Neutrophil (primary cell): ENCODE results near the gene FBXL2.

ENCODE experiments used
- H3K27ac ChIP-seq: fragments of 200-600 bp; sonication (generic); 2 replicates; pipeline ENCODE4 v1.5.1; 2016; ENCODE audit warnings: mild to moderate bottlenecking, moderate library complexity
- H3K27me3 ChIP-seq: fragments of 200-600 bp; sonication (generic); 2 replicates; pipeline ENCODE4 v1.6.0; 2016; ENCODE audit warnings: mild to moderate bottlenecking
- H3K36me3 ChIP-seq: fragments of 200-600 bp; sonication (generic); 2 replicates; pipeline ENCODE4 v1.5.1; 2017
- H3K4me1 ChIP-seq, 2 experiments: fragments of 200-600 bp in 1 of 2; sonication (generic) in 1 of 2; 1 replicate in 1 of 2; 2 replicates in 1 of 2; pipeline versions ENCODE4 v1.5.1 to v1.6.1; 2013 to 2016; ENCODE audit warnings: low read depth in 1 of 2, low read length in 1 of 2, mild to moderate bottlenecking in 1 of 2, moderate library complexity in 1 of 2; ENCODE audit not compliant: control insufficient read depth in 1 of 2, insufficient read depth in 1 of 2
- H3K4me3 ChIP-seq, 2 experiments: fragments of 200-600 bp in 1 of 2; sonication (generic) in 1 of 2; 1 replicate in 1 of 2; 2 replicates in 1 of 2; pipeline ENCODE4 v1.5.1; 2013 to 2016; ENCODE audit warnings: low read depth in 1 of 2, low read length in 1 of 2, mild to moderate bottlenecking in 1 of 2, moderate library complexity in 1 of 2
- H3K9me3 ChIP-seq: fragments of 200-600 bp; sonication (generic); 2 replicates; pipeline ENCODE4 v1.5.1; 2016
- CTCF ChIP-seq: fragments of 200-600 bp; sonication (generic); IDR thresholded peaks from 2 replicates; pipeline ENCODE4 v1.5.1; 2016; ENCODE audit warnings: antibody characterized with exemption

Gene FBXL2

GRCh38 chr3:33377489-33377888 is 100.2 kb downstream of the FBXL2 start:
- no peak for TF ChIP-seq CTCF
- Histone ChIP-seq H3K4me1 (no peaks in the 10 kb centered on the region), H3K27me3 (no peaks in the 10 kb centered on the region), H3K36me3 (no peaks in the 10 kb centered on the region), H3K9me3 (no peaks in the 10 kb centered on the region), H3K27ac (no peak overlapping the region), H3K4me3 (no peak overlapping the region)

GRCh38 chr3:33377931-33378330 is 100.7 kb downstream of the FBXL2 start:
- no peaks in the 10 kb centered on the region for H3K9me3 ChIP-seq
- H3K27ac ChIP-seq = no peak overlapping the region
- H3K27me3 ChIP-seq = no peaks in the 10 kb centered on the region
- no peak for TF ChIP-seq CTCF
- H3K4me1 ChIP-seq = no peaks in the 10 kb centered on the region
- no peaks in the 10 kb centered on the region for H3K36me3 ChIP-seq
- H3K4me3 ChIP-seq = no peak overlapping the region

- no peak for TF ChIP-seq CTCF
- no peaks in the 10 kb centered on the region for H3K9me3 ChIP-seq
- no peak overlapping the region for H3K27ac ChIP-seq
- H3K4me1 ChIP-seq = no peaks in the 10 kb centered on the region
- H3K4me3 ChIP-seq = no peak overlapping the region
- no peaks in the 10 kb centered on the region for H3K27me3 ChIP-seq
- peaks cover 7% of the 10 kb centered on the region for H3K36me3 ChIP-seq
Measured at GRCh38 chr3:33380653-33381052, 103.4 kb downstream of the FBXL2 start.

GRCh38 chr3:33383951-33384350 is 106.7 kb downstream of the FBXL2 start:
- no peak for TF ChIP-seq CTCF
- peaks cover 23% of the 10 kb centered on the region for H3K36me3 ChIP-seq
- no peak overlapping the region for H3K4me3 ChIP-seq
- no peak overlapping the region for H3K27ac ChIP-seq
- no peaks in the 10 kb centered on the region for H3K27me3 ChIP-seq
- H3K9me3 ChIP-seq = no peaks in the 10 kb centered on the region
- no peaks in the 10 kb centered on the region for H3K4me1 ChIP-seq

- peaks cover 37% of the 10 kb centered on the region for H3K36me3 ChIP-seq
- H3K27me3 ChIP-seq = no peaks in the 10 kb centered on the region
- H3K27ac ChIP-seq = no peak overlapping the region
- H3K9me3 ChIP-seq = no peaks in the 10 kb centered on the region
- TF ChIP-seq CTCF = no peak
- no peaks in the 10 kb centered on the region for H3K4me1 ChIP-seq
- no peak overlapping the region for H3K4me3 ChIP-seq
Measured at GRCh38 chr3:33385423-33385822, 108.2 kb downstream of the FBXL2 start.

- peaks cover 49% of the 10 kb centered on the region for H3K36me3 ChIP-seq
- no peak overlapping the region for H3K27ac ChIP-seq
- H3K4me3 ChIP-seq = no peak overlapping the region
- no peaks in the 10 kb centered on the region for H3K9me3 ChIP-seq
- no peaks in the 10 kb centered on the region for H3K4me1 ChIP-seq
- no peaks in the 10 kb centered on the region for H3K27me3 ChIP-seq
- no peak for TF ChIP-seq CTCF
Measured at GRCh38 chr3:33386631-33387030, 109.4 kb downstream of the FBXL2 start.
